GM21360 (cell line): ENCODE results near the gene XPA.
"Not testable (repeated sequence)": the region's sequence is repeated elsewhere in the genome, so short reads cannot be mapped to it uniquely, and the experiment has no call there.

Experiments
- ATAC-seq: cut with Tn5 transposase; IDR thresholded peaks from one replicate; pipeline ENCODE4 v1.9.1; 2021; ENCODE audit warnings: mild to moderate bottlenecking, moderate library complexity; ENCODE audit not compliant: unreplicated experiment

XPA gene

DNA sequence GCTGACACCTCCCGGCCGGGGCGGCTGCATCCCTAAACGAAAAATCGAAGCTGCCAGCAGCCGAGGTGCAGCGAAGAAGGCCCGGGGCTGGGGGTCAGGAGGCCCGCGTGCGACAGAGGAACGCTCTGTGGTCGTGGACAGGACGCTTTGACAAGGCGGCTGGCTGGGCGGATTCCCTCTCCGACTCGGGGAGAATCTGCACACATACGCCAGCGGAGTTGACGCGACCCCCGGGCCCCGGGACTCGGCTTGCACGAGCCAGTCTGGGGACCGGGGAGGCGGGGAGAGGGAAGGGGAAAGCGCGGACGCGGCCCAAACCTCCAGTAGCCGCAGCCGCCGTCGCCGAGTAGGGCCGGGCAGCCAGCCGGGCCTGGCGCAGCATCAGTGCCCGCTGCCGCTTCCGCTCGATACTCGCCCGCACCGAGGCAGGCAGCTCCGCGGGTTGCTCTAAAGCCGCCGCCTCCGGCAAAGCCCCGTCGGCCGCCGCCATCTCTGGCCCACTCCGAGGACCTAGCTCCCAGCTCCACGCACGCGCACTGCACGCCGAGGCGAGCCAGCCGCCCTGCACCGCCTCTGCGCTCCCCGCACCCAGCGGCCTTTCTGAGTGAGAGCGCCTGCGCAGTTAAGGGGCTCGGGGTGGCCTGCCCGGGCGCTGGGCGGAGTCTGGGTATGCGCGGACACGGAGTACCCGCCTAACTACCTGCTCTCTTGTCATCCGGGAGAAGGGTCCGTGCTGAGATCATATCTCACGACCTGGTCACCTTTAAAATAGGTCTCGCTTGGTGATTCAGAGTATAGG lies at the start of gene XPA:
Gene XPA (minus strand): TSS at position 538 of the 799 bp plus-strand sequence. CDS start 48 bp downstream, at position 490.
- ATAC-seq, result peak; percentile 93

DNA sequence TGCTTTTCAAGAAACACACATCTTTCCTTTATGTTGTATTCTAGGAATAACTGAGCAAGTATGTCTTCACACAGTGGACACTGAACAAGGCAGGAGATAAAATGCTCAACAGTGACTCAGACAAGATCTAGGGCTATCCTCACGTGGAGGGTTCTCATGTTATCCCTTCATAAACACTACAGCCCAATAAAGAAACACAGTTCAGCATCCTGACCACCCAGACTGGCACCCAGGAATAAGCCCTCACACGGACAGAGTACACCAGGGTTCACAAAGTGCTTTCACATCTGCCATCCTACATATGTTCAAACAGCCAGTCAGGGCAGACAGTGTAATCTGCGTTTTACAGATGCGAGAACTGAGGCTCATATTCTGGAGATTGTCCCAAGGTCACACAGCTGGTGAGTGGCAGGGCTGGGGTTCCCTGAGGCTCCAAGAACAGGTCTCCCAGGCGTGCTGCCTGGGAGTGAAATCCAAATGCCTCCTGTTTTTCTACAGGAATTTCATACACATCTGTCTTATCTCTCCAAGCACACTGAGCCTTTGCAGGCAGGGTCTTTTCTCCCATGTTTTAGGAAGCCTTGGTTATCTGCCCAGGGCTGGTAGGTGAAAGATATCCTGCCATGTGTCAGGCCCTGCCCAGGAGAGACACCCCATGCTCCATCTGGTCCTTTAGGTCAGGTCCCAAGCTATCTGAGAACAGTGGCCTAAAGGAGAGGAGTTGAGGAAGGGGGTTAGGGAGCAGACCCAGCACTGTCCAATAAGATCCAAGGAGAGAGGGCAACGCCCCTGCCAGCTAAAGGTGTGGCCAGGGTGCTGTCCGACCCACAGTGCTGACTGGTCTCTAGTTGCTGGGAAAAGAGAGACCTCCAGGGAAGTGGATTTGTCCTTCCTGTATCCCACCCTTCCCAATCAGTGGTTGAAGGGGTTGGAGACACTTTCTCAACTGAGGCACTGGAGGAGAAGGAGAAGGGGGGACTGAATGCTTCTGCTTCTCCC lies 47.9 kb upstream of the XPA start:
- ATAC-seq, result no peak

DNA sequence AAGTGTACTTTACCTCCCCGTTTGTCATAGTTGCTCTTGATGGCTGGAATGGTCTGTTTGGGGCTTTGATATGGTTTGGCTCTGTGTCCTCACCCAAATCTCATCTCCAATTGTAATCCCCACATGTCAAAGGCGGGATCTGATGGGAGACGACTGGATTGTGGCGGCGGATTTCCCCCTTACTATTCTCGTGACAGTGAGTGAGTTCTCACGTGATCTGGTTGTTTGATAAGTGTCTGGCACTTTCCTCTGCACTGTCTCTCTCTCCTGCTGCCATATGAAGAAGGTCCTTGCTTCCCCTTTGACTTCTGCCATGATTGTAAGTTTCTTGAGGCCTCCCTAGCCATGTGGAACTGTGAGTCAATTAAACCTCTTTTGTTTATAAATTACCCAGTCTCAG lies 46.9 kb upstream of the XPA start:
- ATAC-seq, result not testable (repeated sequence)

DNA sequence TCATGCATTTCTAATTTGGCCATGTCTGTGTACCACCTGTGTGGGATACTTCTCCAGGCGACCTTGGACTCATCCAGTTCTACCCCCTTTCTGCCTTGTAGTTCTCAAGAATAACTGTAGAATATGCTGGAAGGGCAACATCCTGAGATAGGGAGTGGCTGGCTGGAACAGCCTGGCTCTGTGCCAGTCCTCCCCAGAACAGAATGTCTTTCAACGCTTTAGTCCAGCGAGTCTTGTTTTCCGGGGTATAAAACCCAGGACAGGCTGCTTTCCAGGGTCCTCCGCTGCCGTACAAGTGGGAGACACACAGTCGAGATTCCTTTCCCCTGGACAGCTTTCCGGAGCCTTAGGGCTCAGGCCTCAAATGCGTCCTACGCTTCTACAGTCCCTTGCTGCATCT lies 45.4 kb upstream of the XPA start:
- no peak for ATAC-seq

DNA sequence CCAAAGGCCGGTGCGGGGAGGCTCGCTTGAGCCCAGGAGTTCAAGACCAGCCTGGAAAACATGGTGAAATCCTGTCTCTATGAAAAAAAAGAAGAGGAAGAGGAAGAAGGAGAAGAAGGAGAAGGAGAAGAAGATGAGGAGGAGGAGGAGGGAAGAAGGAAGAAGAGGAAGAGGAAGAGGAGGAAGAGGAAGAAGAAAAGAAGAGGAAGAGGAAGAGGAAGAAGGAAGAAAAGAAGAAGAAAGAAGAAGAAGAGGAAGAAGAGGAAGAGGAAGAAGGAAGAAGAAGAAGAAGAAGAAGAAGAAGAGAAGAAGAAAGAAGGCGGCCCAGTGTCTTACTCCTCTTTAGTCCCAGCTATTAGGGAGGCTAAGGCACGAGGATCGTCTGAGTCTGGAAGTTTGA lies 44.8 kb upstream of the XPA start:
- ATAC-seq, result no peak

- peak; percentile 54 for ATAC-seq
These were observed 44.0 kb upstream of the XPA start for GRCh38 chr9:97740848-97741821.

- ATAC-seq, result no peak
These were observed 40.3 kb upstream of the XPA start for GRCh38 chr9:97737429-97737828.

DNA sequence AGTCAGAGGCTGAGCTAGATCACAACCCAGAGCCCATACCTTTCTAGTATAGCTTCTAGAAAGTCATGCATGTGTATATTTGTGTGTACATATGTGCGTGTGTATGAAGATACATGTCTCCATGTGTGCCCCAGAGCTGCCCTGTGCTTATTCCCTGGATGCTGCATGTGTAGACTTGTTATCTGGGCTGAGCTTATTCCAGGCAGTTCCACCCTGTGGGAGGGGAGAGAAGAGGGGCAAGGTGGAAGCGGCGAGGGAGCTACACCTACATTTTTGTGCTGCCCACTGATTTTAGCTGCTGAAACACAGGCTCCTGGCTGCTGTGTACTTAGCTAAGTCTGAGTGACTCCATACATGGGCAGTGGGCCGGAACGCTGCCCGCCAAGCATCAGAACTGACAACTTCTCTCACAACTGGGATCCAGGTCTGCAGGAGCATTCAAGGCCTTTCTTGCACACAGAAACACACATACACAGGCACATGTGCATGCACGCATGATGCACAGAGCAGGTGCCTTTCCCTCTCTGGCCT lies 38.0 kb upstream of the XPA start:
- ATAC-seq, result no peak

- no peak for ATAC-seq
These were observed 29.6 kb upstream of the XPA start for GRCh38 chr9:97726716-97727115.

DNA sequence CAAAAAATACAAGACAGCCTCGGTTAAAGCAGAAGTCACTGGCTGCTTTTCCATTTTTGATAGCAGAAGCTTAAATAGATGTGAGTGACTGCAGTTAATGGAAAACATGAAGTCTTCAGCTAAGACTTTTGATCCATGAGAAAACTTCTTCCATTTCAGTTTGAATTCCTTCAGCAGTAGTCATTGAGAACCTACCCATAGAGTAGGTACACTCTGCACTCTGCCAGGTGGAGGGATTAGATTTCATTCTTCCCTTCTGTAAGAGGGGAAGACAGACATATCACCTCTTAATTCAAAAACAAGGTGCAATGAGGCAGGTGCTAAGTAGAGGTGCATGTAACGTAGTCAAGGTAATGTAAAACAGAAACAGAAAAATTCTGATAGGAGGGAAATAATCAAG lies 26.7 kb upstream of the XPA start:
- no peak for ATAC-seq

DNA sequence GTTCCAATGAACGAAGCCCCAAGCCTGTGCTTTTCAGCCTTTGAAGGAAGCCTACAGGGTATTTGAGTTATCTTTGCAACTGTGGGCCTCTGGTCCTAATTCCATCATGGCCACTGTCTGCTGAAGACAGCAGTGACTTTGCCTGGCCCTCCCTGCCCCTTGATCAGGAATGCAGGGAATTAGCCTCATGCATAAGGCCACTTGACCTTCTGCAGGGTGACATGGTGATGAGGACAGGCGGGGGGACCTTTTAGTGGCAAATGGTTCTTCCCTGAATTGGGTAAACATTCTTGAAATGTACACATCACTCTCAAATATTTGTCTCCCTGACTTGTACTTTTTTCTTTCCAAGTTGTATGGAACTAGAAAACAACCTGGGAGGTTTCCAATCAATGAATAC lies 25.2 kb upstream of the XPA start:
- ATAC-seq, result no peak

- ATAC-seq, result no peak
These were observed 24.3 kb upstream of the XPA start for GRCh38 chr9:97721396-97721795.

DNA sequence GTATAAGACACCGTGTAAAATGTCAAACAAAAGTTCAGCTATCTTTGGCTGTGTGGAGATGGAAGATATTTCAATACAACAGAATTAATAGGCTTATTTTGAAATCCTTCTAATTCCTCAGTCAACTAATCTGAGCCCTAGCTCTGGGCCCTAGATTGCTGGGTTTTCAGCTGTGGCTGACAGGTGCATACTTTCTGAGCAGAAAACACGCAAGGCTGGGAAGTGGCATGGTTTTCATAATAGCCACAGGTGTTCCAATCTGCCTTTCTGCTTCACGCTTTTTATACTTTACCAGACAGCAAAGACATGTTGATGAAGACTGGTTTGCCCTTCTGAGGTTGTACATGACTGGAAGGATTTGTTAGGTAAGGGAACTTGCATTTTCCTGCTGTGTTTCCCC lies 20.7 kb upstream of the XPA start:
- no peak for ATAC-seq

- no peak for ATAC-seq
These were observed 17.3 kb upstream of the XPA start for GRCh38 chr9:97714435-97714834.

- no peak for ATAC-seq
These were observed 14.1 kb upstream of the XPA start for GRCh38 chr9:97711223-97711626.

GRCh38 chr9:97710356-97711222 lies 13.4 kb upstream of the XPA start:
- ATAC-seq, result peak; percentile 71

- ATAC-seq, result no peak
These were observed 9.1 kb upstream of the XPA start for GRCh38 chr9:97706246-97706645.

- no peak for ATAC-seq
These were observed 8.3 kb upstream of the XPA start for GRCh38 chr9:97705354-97705950.

GRCh38 chr9:97704851-97705250 lies 7.7 kb upstream of the XPA start:
- ATAC-seq, result no peak
